Smooth muscle cell (in vitro differentiated cells): ENCODE data around the gene CHRFAM7A. TPM values are rescaled to one million over a fixed set of nuclear protein-coding genes. Genes with fewer than 3 reads are reported as not detected.
"Not testable (repeated sequence)": the region's sequence is repeated elsewhere in the genome, so short reads cannot be mapped to it uniquely, and the experiment has no call there.

Source experiments
- DNase-seq: peaks from one replicate; lab custom pipeline; 2025; ENCODE audit not compliant: unreplicated experiment; lab: John Stamatoyannopoulos, UW
- H2AFZ ChIP-seq: fragments of 200-600 bp; sonication (generic); 2 replicates; pipeline ENCODE4 v1.6.0; 2016; ENCODE audit warnings: antibody characterized with exemption, low read depth, mild to moderate bottlenecking
- H3F3A ChIP-seq: fragments of 200-600 bp; sonication (generic); 2 replicates; pipeline ENCODE4 v1.6.0; 2017; ENCODE audit warnings: antibody characterized with exemption, low read depth
- H3K27ac ChIP-seq: fragments of 200-600 bp; sonication (generic); 2 replicates; pipeline ENCODE4 v1.5.1; 2016; ENCODE audit warnings: low read depth, mild to moderate bottlenecking
- H3K27me3 ChIP-seq: fragments of 200-600 bp; sonication (generic); 2 replicates; pipeline ENCODE4 v1.6.1; 2016; ENCODE audit warnings: low read depth, mild to moderate bottlenecking
- H3K36me3 ChIP-seq: fragments of 200-600 bp; sonication (generic); 2 replicates; pipeline ENCODE4 v1.5.1; 2016; ENCODE audit warnings: low read depth
- H3K4me1 ChIP-seq: fragments of 200-600 bp; sonication (generic); 2 replicates; pipeline ENCODE4 v1.5.1; 2016; ENCODE audit warnings: low read depth
- H3K4me2 ChIP-seq: fragments of 200-600 bp; sonication (generic); 2 replicates; pipeline ENCODE4 v1.6.0; 2016; ENCODE audit warnings: mild to moderate bottlenecking
- H3K4me3 ChIP-seq: fragments of 200-600 bp; sonication (generic); 2 replicates; pipeline ENCODE4 v1.5.1; 2016; ENCODE audit warnings: mild to moderate bottlenecking
- H3K79me2 ChIP-seq: fragments of 200-600 bp; sonication (generic); 2 replicates; pipeline ENCODE4 v1.6.0; 2016; ENCODE audit warnings: low read depth, mild to moderate bottlenecking
- H3K9ac ChIP-seq: fragments of 200-600 bp; sonication (generic); 2 replicates; pipeline ENCODE4 v1.6.0; 2016; ENCODE audit warnings: low read depth
- H3K9me3 ChIP-seq: fragments of 200-600 bp; sonication (generic); replicated peaks from 2 replicates; pipeline ENCODE4 v1.5.1; 2016; ENCODE audit warnings: low read depth
- H4K20me1 ChIP-seq: fragments of 200-600 bp; sonication (generic); 2 replicates; pipeline ENCODE4 v1.6.0; 2016; ENCODE audit warnings: low read depth
- WGBS: methylation state at CpG from one replicate; pipeline ENCODE4 v1.1.7; 2016; ENCODE audit warnings: low lambda C conversion rate; 5-methylcytosine and 5-hydroxymethylcytosine counted together
- polyA plus RNA-seq: library from polyadenylated mRNA; unstranded; fragments of >200 nt; fragmentation: Nextera tagmentation; extraction: Ambion mirVana; gene quantifications from 2 replicates; pipeline ENCODE4 v1.2.1, GENCODE V29; 2016
- total RNA-seq: library from RNA; depleted of rRNA; stranded (reverse); fragments of >200 nt; gene quantifications from 2 replicates; pipeline ENCODE4 v1.2.3, GENCODE V29; 2014

CHRFAM7A gene
- total and polyA plus RNA-seq, 2 experiments from 2014 or later = 0.31 TPM; not detected in 1

DNA sequence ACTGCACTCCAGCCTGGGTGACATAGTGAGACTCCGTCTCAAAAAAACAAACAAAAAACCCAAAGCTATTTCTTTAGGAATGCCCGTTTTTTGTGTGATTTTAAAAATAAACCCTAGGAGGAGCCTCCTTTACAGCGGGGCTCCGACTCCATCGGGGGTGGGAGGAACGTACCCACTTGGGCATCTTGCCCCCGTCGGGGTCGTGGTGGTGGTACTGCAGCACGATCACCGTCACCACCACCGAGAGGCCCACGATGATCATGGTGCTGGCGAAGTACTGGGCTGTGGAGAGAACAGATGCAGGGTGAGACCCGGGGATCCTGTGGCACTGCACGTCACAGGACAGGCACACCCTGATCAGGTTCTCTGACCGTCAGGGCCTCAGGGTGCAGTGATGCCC lies 26.1 kb downstream of the CHRFAM7A start:
- H3K36me3 ChIP-seq, H3K9me3 ChIP-seq, H4K20me1 ChIP-seq, H3K9ac ChIP-seq, H3K4me2 ChIP-seq, H3K27me3 ChIP-seq, H3K27ac ChIP-seq, H3K4me3 ChIP-seq, H2AFZ ChIP-seq, H3K79me2 ChIP-seq, H3F3A ChIP-seq, DNase-seq, H3K4me1 ChIP-seq: not testable (repeated sequence)
- WGBS = 96% methylated on average over 14 of the region's 17 CpGs

DNA sequence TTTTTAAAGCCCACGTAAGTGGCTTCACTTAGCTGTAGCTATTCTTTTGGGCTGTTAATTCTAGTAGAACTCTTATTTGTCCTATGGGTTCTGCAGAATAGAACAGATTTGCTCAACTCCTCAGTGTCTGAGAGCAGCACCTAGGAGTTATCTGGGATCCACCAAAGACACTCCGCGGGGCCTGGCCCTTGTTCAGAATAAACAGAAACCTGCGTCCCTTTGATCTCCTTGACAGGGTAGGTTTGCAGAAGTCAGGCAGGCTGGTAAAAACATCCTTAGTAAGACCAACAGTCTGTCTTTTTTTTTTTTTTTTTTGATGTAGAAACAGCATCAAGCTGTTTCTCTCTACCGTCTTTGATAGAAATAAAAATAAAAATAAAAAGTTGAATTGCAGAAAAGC lies 31.9 kb downstream of the CHRFAM7A start:
- 96% methylated on average over 4 of the region's 5 CpGs for WGBS

GRCh38 chr15:30360990-30361389 lies 32.4 kb downstream of the CHRFAM7A start:
- H3K9me3 ChIP-seq, H3K79me2 ChIP-seq, H3K36me3 ChIP-seq, DNase-seq, H3K27ac ChIP-seq, H4K20me1 ChIP-seq, H3F3A ChIP-seq, H3K9ac ChIP-seq, H2AFZ ChIP-seq, H3K4me2 ChIP-seq, H3K27me3 ChIP-seq, H3K4me3 ChIP-seq, H3K4me1 ChIP-seq: not testable (repeated sequence)
- no CpG with 5 or more reads among the region's 2 CpGs for WGBS

More for the DNA sequence above, 31.9 kb downstream of the CHRFAM7A start:
- not testable (repeated sequence) for H3K4me2 ChIP-seq, H2AFZ ChIP-seq, H3K27me3 ChIP-seq, H3F3A ChIP-seq, H3K27ac ChIP-seq, H3K4me1 ChIP-seq, H4K20me1 ChIP-seq, H3K9ac ChIP-seq, DNase-seq, H3K79me2 ChIP-seq, H3K36me3 ChIP-seq, H3K9me3 ChIP-seq, H3K4me3 ChIP-seq

- not testable (repeated sequence) for H3K79me2 ChIP-seq, H3K27me3 ChIP-seq, H3K9me3 ChIP-seq, H3K9ac ChIP-seq, H3K36me3 ChIP-seq, H4K20me1 ChIP-seq, DNase-seq, H3K4me2 ChIP-seq, H2AFZ ChIP-seq, H3K4me1 ChIP-seq, H3K4me3 ChIP-seq, H3K27ac ChIP-seq, H3F3A ChIP-seq
- 83% methylated on average over 4 of the region's 6 CpGs for WGBS
Observed at GRCh38 chr15:30355043-30355442, 38.3 kb downstream of the CHRFAM7A start.

DNA sequence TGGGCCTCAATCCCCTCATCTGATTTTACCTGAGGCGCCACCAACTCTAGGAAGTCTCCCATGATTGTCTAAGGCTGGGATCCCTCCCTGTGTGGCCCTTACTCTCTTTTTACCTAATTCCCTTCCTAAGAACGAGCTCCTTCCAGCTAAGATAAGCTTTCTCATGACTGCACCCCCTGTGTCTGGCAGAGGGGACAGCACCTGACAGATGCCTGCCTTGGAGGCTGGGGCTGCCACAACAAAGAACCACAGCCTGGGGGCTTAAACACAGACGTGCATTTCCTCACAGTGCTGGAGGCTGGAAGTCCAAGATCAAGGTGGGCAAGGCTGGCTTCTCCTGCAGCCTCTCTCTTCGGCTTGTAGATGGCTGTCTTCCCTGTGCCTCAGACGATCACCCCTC lies 43.5 kb downstream of the CHRFAM7A start:
- not testable (repeated sequence) for H3K4me3 ChIP-seq, H2AFZ ChIP-seq, H3K79me2 ChIP-seq, H3K36me3 ChIP-seq, H3K27ac ChIP-seq, DNase-seq, H4K20me1 ChIP-seq, H3K9ac ChIP-seq, H3K27me3 ChIP-seq, H3K4me2 ChIP-seq, H3K9me3 ChIP-seq, H3F3A ChIP-seq, H3K4me1 ChIP-seq
- WGBS = no CpG with 5 or more reads among the region's 5 CpGs

- H3F3A ChIP-seq, H3K4me3 ChIP-seq, H3K9me3 ChIP-seq, DNase-seq, H3K36me3 ChIP-seq, H3K27me3 ChIP-seq, H3K4me1 ChIP-seq, H3K9ac ChIP-seq, H2AFZ ChIP-seq, H4K20me1 ChIP-seq, H3K4me2 ChIP-seq, H3K79me2 ChIP-seq, H3K27ac ChIP-seq: not testable (repeated sequence)
- WGBS = no CpG with 5 or more reads among the region's 4 CpGs
Observed at GRCh38 chr15:30336584-30336983, 56.8 kb downstream of the CHRFAM7A start.

DNA sequence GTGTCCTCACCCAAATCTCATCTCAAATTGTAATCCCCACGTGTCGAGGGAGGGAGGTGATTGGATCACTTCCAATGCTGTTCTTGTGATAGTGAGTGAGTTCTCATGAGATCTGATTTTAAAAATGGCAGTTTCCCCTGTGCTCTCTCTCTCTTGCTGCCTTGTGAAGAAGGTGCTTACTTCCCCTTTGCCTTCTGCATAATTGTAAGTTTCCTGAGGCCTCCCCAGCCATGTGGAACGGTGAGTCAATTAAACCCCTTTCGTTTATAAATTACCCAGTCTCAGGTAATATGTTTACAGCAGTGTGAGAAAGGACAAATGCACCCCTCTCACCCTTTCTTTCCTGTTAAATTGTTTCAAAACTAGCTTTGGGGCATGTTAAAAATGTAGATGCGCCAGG lies 59.2 kb downstream of the CHRFAM7A start:
- H3K4me1 ChIP-seq, H3K27me3 ChIP-seq, H3K9ac ChIP-seq, H3K4me2 ChIP-seq, H2AFZ ChIP-seq, DNase-seq, H3K9me3 ChIP-seq, H3K36me3 ChIP-seq, H3K4me3 ChIP-seq, H3K27ac ChIP-seq, H4K20me1 ChIP-seq, H3F3A ChIP-seq, H3K79me2 ChIP-seq: not testable (repeated sequence)
- 93% methylated on average over 2 of the region's 5 CpGs for WGBS

DNA sequence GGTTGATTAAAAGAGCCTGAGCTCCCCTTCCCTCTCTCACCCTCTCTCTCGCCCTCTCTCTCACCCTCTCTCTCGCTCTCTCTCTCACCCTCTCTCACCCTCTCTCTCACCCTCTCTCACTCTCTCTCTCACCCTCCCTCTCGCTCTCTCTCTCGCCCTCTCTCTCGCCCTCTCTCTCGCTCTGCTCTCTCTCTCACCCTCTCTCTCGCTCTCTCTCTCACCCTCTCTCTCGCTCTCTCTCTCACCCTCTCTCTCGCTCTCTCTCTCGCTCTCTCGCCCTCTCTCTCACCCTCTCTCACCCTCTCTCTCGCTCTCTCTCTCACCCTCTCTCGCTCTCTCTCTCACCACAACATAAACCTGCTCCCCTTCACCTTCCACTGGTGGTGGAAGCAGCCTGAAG lies 67.2 kb downstream of the CHRFAM7A start:
- not testable (repeated sequence) for H4K20me1 ChIP-seq, H3K4me2 ChIP-seq, H3F3A ChIP-seq, H3K4me1 ChIP-seq, H3K36me3 ChIP-seq, H3K27me3 ChIP-seq, H3K79me2 ChIP-seq, H3K4me3 ChIP-seq, H3K9me3 ChIP-seq, H3K27ac ChIP-seq, H3K9ac ChIP-seq, DNase-seq, H2AFZ ChIP-seq
- 60% methylated on average over 1 of the region's 13 CpGs for WGBS

GRCh38 chr15:30321063-30321462 lies 72.3 kb downstream of the CHRFAM7A start:
- not testable (repeated sequence) for DNase-seq, H3K79me2 ChIP-seq, H3K36me3 ChIP-seq, H3K27me3 ChIP-seq, H3K9me3 ChIP-seq, H3K4me1 ChIP-seq, H4K20me1 ChIP-seq, H2AFZ ChIP-seq, H3K27ac ChIP-seq, H3K9ac ChIP-seq, H3K4me3 ChIP-seq, H3F3A ChIP-seq, H3K4me2 ChIP-seq
- WGBS = 100% methylated on average over 1 of the region's 5 CpGs
